Spleen (tissue), 11 donors: ENCODE data around the gene ARHGAP24. TPM values are rescaled to one million over a fixed set of nuclear protein-coding genes. Genes with fewer than 3 reads are reported as not detected.

ENCODE experiments used
- DNase-seq: peaks from one replicate; pipeline ENCODE4 v3.0.0-alpha.2; 2020
- H3K27ac ChIP-seq, 8 donors: fragments of 200-600 bp; sonication (generic) in 7 of 8; 1 replicate in 4 of 8; 2 replicates in 4 of 8; pipeline versions ENCODE4 v1.5.0 to v1.8.0; 2016 to 2021; ENCODE audit warnings: inconsistent platforms in 4 of 8, mild to moderate bottlenecking in 4 of 8, moderate library complexity in 1 of 8
- H3K27me3 ChIP-seq, 7 donors: fragments of 200-600 bp; sonication (generic) in 6 of 7; replicated peaks in 1 of 7; 1 replicate in 4 of 7; 2 replicates in 3 of 7; pipeline versions ENCODE4 v1.5.0 to v1.8.0; 2016 to 2021; ENCODE audit warnings: inconsistent platforms in 3 of 7, mild to moderate bottlenecking in 1 of 7
- H3K36me3 ChIP-seq, 6 donors: fragments of 200-600 bp; sonication (generic) in 5 of 6; 1 replicate in 4 of 6; 2 replicates in 2 of 6; pipeline versions ENCODE4 v1.5.0 to v1.8.0; 2016 to 2021; ENCODE audit warnings: inconsistent platforms in 2 of 6
- H3K4me1 ChIP-seq, 6 donors: fragments of 200-600 bp; sonication (generic) in 5 of 6; 1 replicate in 3 of 6; 2 replicates in 3 of 6; pipeline versions ENCODE4 v1.5.0 to v1.8.0; 2016 to 2021; ENCODE audit warnings: inconsistent platforms in 3 of 6
- H3K4me3 ChIP-seq, 8 donors: fragments of 200-600 bp; sonication (generic) in 7 of 8; 1 replicate in 4 of 8; 2 replicates in 4 of 8; pipeline versions ENCODE4 v1.5.0 to v1.8.0; 2016 to 2021; ENCODE audit warnings: inconsistent platforms in 4 of 8, mild to moderate bottlenecking in 4 of 8, moderate library complexity in 2 of 8
- H3K9me3 ChIP-seq, 8 donors: fragments of 200-600 bp; sonication (generic) in 7 of 8; 1 replicate in 4 of 8; 2 replicates in 4 of 8; pipeline versions ENCODE4 v1.5.0 to v1.8.0; 2016 to 2021; ENCODE audit warnings: inconsistent platforms in 4 of 8
- CTCF ChIP-seq, 11 experiments: fragments of 200-600 bp in 7 of 11; fragments of 450-650 bp in 4 of 11; sonication (generic) in 4 of 11; IDR thresholded peaks in 8 of 11; conservative IDR thresholded peaks in 3 of 11; 1 replicate in 7 of 11; 2 replicates in 4 of 11; pipeline versions ENCODE4 v1.4.0 to v1.8.0; 2016 to 2021; ENCODE audit warnings: antibody characterized with exemption in 11 of 11, inconsistent platforms in 4 of 11, mild to moderate bottlenecking in 1 of 11
- POLR2A ChIP-seq, 3 donors: fragments of 450-650 bp; IDR thresholded peaks; one replicate each; pipeline ENCODE4 v1.5.1; 2017; ENCODE audit warnings: antibody characterized with exemption in 3 of 3, mild to moderate bottlenecking in 1 of 3
- POLR2AphosphoS5 ChIP-seq, 3 donors: sonication (generic); formaldehyde crosslinking; IDR thresholded peaks; one replicate each; pipeline ENCODE4 v1.5.1; 2017; ENCODE audit warnings: antibody characterized with exemption in 3 of 3
- WGBS, 5 donors: extraction: QIAGEN DNeasy Blood & Tissue Kit in 3 of 5; methylation state at CpG; one replicate each; pipeline versions ENCODE4 v1.1.5 to v1.1.7; 2013 to 2018; 5-methylcytosine and 5-hydroxymethylcytosine counted together
- intact Hi-C: fragments of 100-400 bp; cut with DNase I; formaldehyde crosslinking; loops from one replicate; pipeline ENCODE4 v1.15.0; 2023; ENCODE audit warnings: low total_unique reads
- polyA plus RNA-seq, 3 donors: library from polyadenylated mRNA; stranded (reverse); fragments of 200-250 nt; gene quantifications; one replicate each; pipeline ENCODE4 v1.2.1, GENCODE V29; 2013
- total RNA-seq, 7 donors: library from RNA; depleted of rRNA in 3 of 7; stranded (reverse); fragments of >200 nt in 3 of 7; fragmentation: NEBNext Ultra II Directional in 4 of 7; extraction: Animal tissue kit (Norgen Biotek cat#: 25700) in 4 of 7; gene quantifications; one replicate each; pipeline versions ENCODE4 v1.1.0 to v1.2.1, GENCODE V29; 2016 to 2021
- donor health status: healthy with polysubstance abuse.
- donor health status: DM: no; HTN: no; CAD: no; lungs with moderate emphysema.
- donor health status: DM: no; HTN: no; CAD: no.
- donor health status: Bipolar disorder and iron deficiency.
- donor health status: healthy.
- donor health status: DM: no; HTN: no; CAD: no.
- donor health status: DM: yes; HTN: yes; CAD: no.

ARHGAP24 gene
- total and polyA plus RNA-seq, 10 donors, result 23.1 to 199 (median 130) TPM

GRCh38 chr4:85534120-85534519, 59.2 kb downstream of the ARHGAP24 start:
- WGBS, 5 donors, result 88 to 97% (median 96%) methylated on average over 3 of the region's 3 CpGs
- no peaks in the 10 kb centered on the region for H3K36me3 ChIP-seq
- H3K27me3 ChIP-seq, result no peaks in the 10 kb centered on the region
- intact Hi-C loops, result no loop called here
- H3K27ac ChIP-seq, result no peak overlapping the region
- no peaks in the 10 kb centered on the region for H3K9me3 ChIP-seq
- TF ChIP-seq POLR2A (IDR thresholded peaks at IDR 0.05) (no peak), POLR2AphosphoS5 (IDR thresholded peaks at IDR 0.05) (no peak), CTCF (IDR thresholded peaks at IDR 0.05 in 8 of 11, conservative IDR thresholded peaks at IDR 0.05 in 3 of 11) (no peak)
- DNase-seq, result no peak
- H3K4me3 ChIP-seq, result no peak overlapping the region
- H3K4me1 ChIP-seq, result peaks cover 0 to 33% (median 10%) of the 10 kb centered on the region in 6 donors

GRCh38 chr4:85543832-85544231, 68.9 kb downstream of the ARHGAP24 start:
- Histone ChIP-seq H3K4me1 (peaks cover 0 to 13% (median 0%) of the 10 kb centered on the region in 6 donors), H3K4me3 (no peak overlapping the region), H3K36me3 (no peaks in the 10 kb centered on the region), H3K27me3 (no peaks in the 10 kb centered on the region), H3K9me3 (no peaks in the 10 kb centered on the region), H3K27ac (no peak overlapping the region)
- intact Hi-C loops, result no loop called here
- 90 to 100% (median 97%) methylated on average over 1 of the region's 1 CpG for WGBS, 5 donors
- no peak for TF ChIP-seq POLR2AphosphoS5 (IDR thresholded peaks at IDR 0.05)
- no peak for TF ChIP-seq POLR2A (IDR thresholded peaks at IDR 0.05)
- no peak for TF ChIP-seq CTCF (IDR thresholded peaks at IDR 0.05 in 8 of 11, conservative IDR thresholded peaks at IDR 0.05 in 3 of 11)
- no peak for DNase-seq

DNA sequence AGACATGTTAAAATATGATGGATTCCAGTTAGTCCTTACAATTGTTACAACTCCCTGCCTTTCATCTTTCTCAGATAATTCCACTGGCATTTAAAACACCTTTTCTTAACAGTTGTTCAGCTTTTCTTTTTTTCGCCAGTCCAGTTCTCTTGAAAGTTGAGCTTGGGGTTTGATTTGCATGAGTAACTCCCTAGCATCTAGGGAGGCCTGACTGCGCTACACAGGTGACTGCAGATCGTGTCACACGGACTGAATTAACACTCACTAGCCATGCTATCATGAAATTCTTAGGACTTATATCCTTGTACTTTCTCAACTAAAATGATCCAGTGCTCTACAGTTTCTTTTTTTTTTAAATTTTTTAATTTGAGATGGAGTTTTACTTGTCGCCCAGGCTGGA, 69.8 kb downstream of the ARHGAP24 start:
- peaks cover 0 to 4% (median 3%) of the 10 kb centered on the region in 8 donors for H3K9me3 ChIP-seq
- DNase-seq, result no peak
- WGBS, 5 donors, result 79 to 94% (median 90%) methylated on average over 5 of the region's 5 CpGs
- no peak overlapping the region for H3K4me3 ChIP-seq
- intact Hi-C loops, result no loop called here
- H3K4me1 ChIP-seq, result peaks cover 0 to 13% (median 0%) of the 10 kb centered on the region in 6 donors
- H3K36me3 ChIP-seq, result no peaks in the 10 kb centered on the region
- no peak for TF ChIP-seq POLR2AphosphoS5 (IDR thresholded peaks at IDR 0.05)
- TF ChIP-seq POLR2A (IDR thresholded peaks at IDR 0.05), result no peak
- TF ChIP-seq CTCF (IDR thresholded peaks at IDR 0.05 in 8 of 11, conservative IDR thresholded peaks at IDR 0.05 in 3 of 11), result no peak
- H3K27me3 ChIP-seq, result no peaks in the 10 kb centered on the region
- no peak overlapping the region for H3K27ac ChIP-seq

DNA sequence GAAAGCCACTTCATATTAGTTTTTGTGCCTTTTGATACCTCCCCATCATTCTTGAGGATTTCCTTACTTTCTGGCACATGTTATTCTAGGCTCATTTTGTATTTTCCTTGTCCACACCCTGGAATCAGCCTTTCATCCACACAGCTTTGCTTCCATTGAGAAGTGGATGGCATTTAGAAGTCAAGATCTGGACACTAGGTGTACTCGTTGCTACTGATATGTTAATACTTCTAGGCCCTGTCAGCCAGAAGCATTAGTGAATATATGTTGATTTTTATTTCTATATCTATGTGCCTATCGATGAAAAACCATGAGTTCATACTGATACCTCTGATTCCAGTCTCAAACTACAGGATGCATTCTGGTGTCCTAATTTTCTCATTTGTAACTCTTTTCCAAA, 73.2 kb downstream of the ARHGAP24 start:
- peaks cover 0 to 13% (median 0%) of the 10 kb centered on the region in 6 donors for H3K4me1 ChIP-seq
- H3K9me3 ChIP-seq, result peaks cover 0 to 35% (median 23%) of the 10 kb centered on the region in 8 donors
- H3K27ac ChIP-seq, result peak overlapping the region in 1 of 8 donors; percentile 26
- no peak overlapping the region for H3K4me3 ChIP-seq
- peaks cover 0 to 4% (median 0%) of the 10 kb centered on the region in 6 donors for H3K36me3 ChIP-seq
- WGBS, 5 donors, result 84 to 91% (median 89%) methylated on average over 2 of the region's 2 CpGs
- TF ChIP-seq POLR2AphosphoS5 (IDR thresholded peaks at IDR 0.05) (no peak), CTCF (IDR thresholded peaks at IDR 0.05 in 8 of 11, conservative IDR thresholded peaks at IDR 0.05 in 3 of 11) (no peak)
- intact Hi-C loops, result no loop called here
- H3K27me3 ChIP-seq, result no peaks in the 10 kb centered on the region
- DNase-seq, result no peak
